Activated CD8-positive, alpha-beta T cell treated with anti-CD3 and anti-CD28 coated beads, Interleukin-2, amount 10 ng/mL, durations not matched to agents 7 days and 5 days (primary cell): ENCODE measurements around the gene PPP2R5E. TPM values are rescaled to one million over a fixed set of nuclear protein-coding genes. Genes with fewer than 3 reads are reported as not detected.
A peak's percentile ranks its signal among the peaks of the same experiment; 100 is the strongest.
"Not testable (repeated sequence)": the region's sequence is repeated elsewhere in the genome, so short reads cannot be mapped to it uniquely, and the experiment has no call there.

Experiments
- ATAC-seq: fragments of 150-1000 bp; cut with Tn5 transposase; one replicate; pipeline ENCODE4 v1.10.0; 2021; ENCODE audit warnings: moderate library complexity
- CTCF ChIA-PET: fragments of 350-600 bp; sonication (Branson Sonifier 250); formaldehyde crosslinking; loops from one replicate; lab custom pipeline; 2021; ENCODE audit warnings: antibody characterized with exemption; lab: Charles Lee
- POLR2A ChIA-PET: fragments of 350-600 bp; sonication (Branson Sonifier 250); formaldehyde crosslinking; loops from one replicate; lab custom pipeline; 2021; ENCODE audit warnings: antibody characterized with exemption; lab: Charles Lee
- DNase-seq: peaks from one replicate; pipeline ENCODE4 v3.0.0-alpha.2; 2020
- H3K27ac Mint-ChIP-seq: one replicate; pipeline ENCODE4 v1.8.0; 2021; ENCODE audit warnings: mild to moderate bottlenecking, mixed read lengths
- H3K27me3 Mint-ChIP-seq: one replicate; pipeline ENCODE4 v1.8.0; 2021; ENCODE audit warnings: low read depth, mixed read lengths
- H3K36me3 Mint-ChIP-seq: one replicate; pipeline ENCODE4 v1.8.0; 2021; ENCODE audit warnings: low read depth, mixed read lengths
- H3K4me1 Mint-ChIP-seq: one replicate; pipeline ENCODE4 v1.8.0; 2021; ENCODE audit warnings: low read depth, mixed read lengths
- H3K4me3 Mint-ChIP-seq: one replicate; pipeline ENCODE4 v1.8.0; 2021; ENCODE audit warnings: mild to moderate bottlenecking, mixed read lengths
- H3K9me3 Mint-ChIP-seq: one replicate; pipeline ENCODE4 v1.8.0; 2022; ENCODE audit warnings: mixed read lengths; ENCODE audit not compliant: insufficient read depth
- total RNA-seq, 2 experiments: library from RNA; stranded (reverse); gene quantifications; one replicate each; pipeline ENCODE4 v1.2.3, GENCODE V29; 2021

The PPP2R5E gene
- total RNA-seq, 2 experiments from 2014 or later, result 49.7 to 50.4 TPM

DNA sequence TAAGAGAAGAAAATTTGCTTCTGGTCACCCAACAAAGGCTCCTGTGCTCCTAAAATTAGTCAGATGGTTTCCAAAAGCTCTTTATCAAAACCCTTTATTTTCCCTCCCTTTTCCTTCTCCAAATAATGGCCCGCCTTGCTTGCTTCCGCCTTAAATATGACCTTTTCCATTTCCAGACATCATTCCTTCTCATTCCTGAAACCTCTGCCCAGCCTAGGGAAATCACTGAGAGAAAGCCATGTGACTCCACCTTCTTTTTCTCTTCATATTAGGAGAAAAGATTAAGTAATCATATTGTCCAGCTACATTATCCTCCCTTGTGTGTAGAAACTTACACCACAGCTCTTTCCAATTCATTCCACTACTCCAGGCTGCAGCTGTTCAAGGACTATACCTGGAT, 148.7 kb downstream of the PPP2R5E start:
- ChIA-PET POLR2A (no interaction called here), CTCF (interaction anchor here (1.0 kb wide), 1 partner anchor 149 kb away, joined by 3 read pairs; the partner anchor contains the start of gene PPP2R5E)
- DNase-seq, result no peak
- Mint-ChIP-seq H3K27ac (no peak overlapping the region), H3K36me3 (peaks cover 36% of the 10 kb centered on the region), H3K27me3 (no peaks in the 10 kb centered on the region), H3K9me3 (no peaks in the 10 kb centered on the region), H3K4me3 (no peak overlapping the region), H3K4me1 (peaks cover 3% of the 10 kb centered on the region)
- ATAC-seq, result no peak

- H3K27ac Mint-ChIP-seq, result no peak overlapping the region
- no peaks in the 10 kb centered on the region for H3K9me3 Mint-ChIP-seq
- CTCF ChIA-PET, result no interaction called here
- POLR2A ChIA-PET, result no interaction called here
- no peak overlapping the region for H3K4me3 Mint-ChIP-seq
- peaks cover 39% of the 10 kb centered on the region for H3K36me3 Mint-ChIP-seq
- peaks cover 3% of the 10 kb centered on the region for H3K4me1 Mint-ChIP-seq
- no peak for DNase-seq
- H3K27me3 Mint-ChIP-seq, result no peaks in the 10 kb centered on the region
- ATAC-seq, result no peak
Observed at GRCh38 chr14:63393012-63393411, 150.2 kb downstream of the PPP2R5E start.

DNA sequence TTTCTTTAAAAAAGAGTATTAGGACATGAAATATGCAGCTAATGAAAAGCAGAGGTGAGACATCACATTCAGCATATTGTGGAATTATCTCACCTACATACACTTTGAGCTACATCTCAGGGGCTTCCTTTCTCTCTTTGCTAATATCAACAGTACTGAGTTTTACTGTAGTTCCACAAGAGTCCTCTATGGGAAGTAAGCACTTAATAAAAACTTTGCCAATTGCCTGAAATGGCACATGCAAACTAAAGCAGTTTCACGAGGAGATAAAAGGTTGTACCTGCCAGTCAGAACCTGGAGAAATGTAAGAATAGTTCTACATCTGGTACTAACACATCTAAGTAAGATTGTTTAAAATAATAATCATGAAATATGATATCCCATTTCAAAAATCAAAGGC, 150.9 kb downstream of the PPP2R5E start:
- H3K4me1 Mint-ChIP-seq, result peaks cover 3% of the 10 kb centered on the region
- ChIA-PET POLR2A (no interaction called here), CTCF (interaction anchor here (0.6 kb wide), 1 partner anchor 270 kb away, joined by 3 read pairs; no protein-coding TSS in a partner anchor)
- ATAC-seq (no peak), DNase-seq (no peak)
- H3K9me3 Mint-ChIP-seq, result no peaks in the 10 kb centered on the region
- H3K4me3 Mint-ChIP-seq, result no peak overlapping the region
- H3K36me3 Mint-ChIP-seq, result peaks cover 41% of the 10 kb centered on the region
- H3K27me3 Mint-ChIP-seq, result no peaks in the 10 kb centered on the region
- no peak overlapping the region for H3K27ac Mint-ChIP-seq

DNA sequence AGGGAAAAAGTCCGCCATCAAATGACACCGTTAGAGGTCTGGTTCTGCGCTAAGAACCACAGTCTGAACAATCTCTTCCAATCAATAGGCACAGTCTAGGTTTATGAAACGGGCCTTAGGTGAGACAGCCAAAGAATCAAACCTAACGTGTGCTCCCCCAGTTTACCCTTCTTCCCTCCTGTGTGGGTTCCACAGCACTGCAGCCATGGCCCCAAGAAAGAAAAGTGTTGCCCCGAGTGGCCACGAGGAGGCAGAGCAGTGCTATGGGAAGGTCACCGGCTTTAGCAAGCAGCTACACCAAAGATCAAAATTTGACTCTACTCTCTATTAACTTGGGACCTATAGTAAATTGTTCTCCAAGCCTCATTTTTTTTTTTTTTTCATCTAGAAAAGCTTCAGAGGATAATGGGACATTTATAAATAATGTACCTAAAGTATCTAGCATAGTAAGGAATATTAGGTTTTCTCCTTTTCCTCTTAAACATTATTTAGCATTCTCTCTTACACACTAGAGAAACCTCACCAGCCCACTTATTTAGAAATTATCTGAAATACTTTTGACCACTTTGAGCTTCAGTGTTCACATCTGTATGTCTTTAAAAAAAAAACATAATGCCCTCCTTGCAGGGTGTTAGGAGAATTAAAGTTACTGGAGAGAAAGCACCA, 154.3 kb downstream of the PPP2R5E start:
- Mint-ChIP-seq H3K4me1 (peaks cover 17% of the 10 kb centered on the region), H3K27me3 (no peaks in the 10 kb centered on the region), H3K27ac (no peak overlapping the region), H3K9me3 (no peaks in the 10 kb centered on the region), H3K4me3 (no peak overlapping the region), H3K36me3 (peaks cover 51% of the 10 kb centered on the region)
- POLR2A ChIA-PET, result interaction anchor here (1.3 kb wide), 1 partner anchor 155 kb away, joined by 5 read pairs; no protein-coding TSS in a partner anchor
- CTCF ChIA-PET, result interaction anchor here (0.6 to 4.6 kb wide), 39 partner anchors 9 to 914 kb away, joined by 3 to 39 read pairs (median 4); partner anchors contain the start of genes PPP2R5E and WDR89
- ATAC-seq, result peak; percentile 64
- DNase-seq, result peak; percentile 73

GRCh38 chr14:63387711-63388110, 155.5 kb downstream of the PPP2R5E start:
- POLR2A ChIA-PET, result interaction anchor here (1.1 kb wide), 1 partner anchor 156 kb away, joined by 3 read pairs; the partner anchor contains the start of gene PPP2R5E
- DNase-seq, result no peak
- no peak for ATAC-seq
- CTCF ChIA-PET, result interaction anchor here (0.7 to 4.6 kb wide), 5 partner anchors 86 to 381 kb away, joined by 3 to 39 read pairs (median 5); partner anchors contain the start of gene WDR89
- Mint-ChIP-seq H3K9me3 (no peaks in the 10 kb centered on the region), H3K36me3 (peaks cover 51% of the 10 kb centered on the region), H3K27ac (no peak overlapping the region), H3K27me3 (no peaks in the 10 kb centered on the region), H3K4me1 (peaks cover 26% of the 10 kb centered on the region), H3K4me3 (no peak overlapping the region)

GRCh38 chr14:63383776-63384367, 159.3 kb downstream of the PPP2R5E start:
- Mint-ChIP-seq H3K27ac (peak overlapping the region; percentile 94), H3K9me3 (no peaks in the 10 kb centered on the region), H3K27me3 (no peaks in the 10 kb centered on the region), H3K4me1 (peaks cover 31% of the 10 kb centered on the region), H3K36me3 (peaks cover 52% of the 10 kb centered on the region), H3K4me3 (peak overlapping the region; percentile 32)
- DNase-seq, result peak; percentile 74
- POLR2A ChIA-PET, result no interaction called here
- ATAC-seq, result peak; percentile 96
- CTCF ChIA-PET, result interaction anchor here (1.1 kb wide), 1 partner anchor 267 kb away, joined by 3 read pairs; no protein-coding TSS in a partner anchor

- ChIA-PET CTCF (interaction anchor here (2.3 kb wide), 1 partner anchor 11 kb away, joined by 6 read pairs; no protein-coding TSS in a partner anchor), POLR2A (no interaction called here)
- ATAC-seq (no peak), DNase-seq (no peak)
- Mint-ChIP-seq H3K4me1 (peaks cover 10% of the 10 kb centered on the region), H3K27me3 (no peaks in the 10 kb centered on the region), H3K27ac (no peak overlapping the region), H3K4me3 (no peak overlapping the region), H3K36me3 (peaks cover 38% of the 10 kb centered on the region), H3K9me3 (no peaks in the 10 kb centered on the region)
Observed at GRCh38 chr14:63378444-63378843, 164.7 kb downstream of the PPP2R5E start.

- POLR2A ChIA-PET, result no interaction called here
- Mint-ChIP-seq H3K4me3 (no peak overlapping the region), H3K27ac (no peak overlapping the region), H3K4me1 (peaks cover 9% of the 10 kb centered on the region), H3K9me3 (no peaks in the 10 kb centered on the region), H3K36me3 (peaks cover 34% of the 10 kb centered on the region), H3K27me3 (no peaks in the 10 kb centered on the region)
- CTCF ChIA-PET, result interaction anchor here (0.6 to 0.7 kb wide), 3 partner anchors 9 to 1906 kb away, joined by 3 read pairs; no protein-coding TSS in a partner anchor
- no peak for ATAC-seq
- no peak for DNase-seq
Observed at GRCh38 chr14:63375769-63376168, 167.4 kb downstream of the PPP2R5E start.

DNA sequence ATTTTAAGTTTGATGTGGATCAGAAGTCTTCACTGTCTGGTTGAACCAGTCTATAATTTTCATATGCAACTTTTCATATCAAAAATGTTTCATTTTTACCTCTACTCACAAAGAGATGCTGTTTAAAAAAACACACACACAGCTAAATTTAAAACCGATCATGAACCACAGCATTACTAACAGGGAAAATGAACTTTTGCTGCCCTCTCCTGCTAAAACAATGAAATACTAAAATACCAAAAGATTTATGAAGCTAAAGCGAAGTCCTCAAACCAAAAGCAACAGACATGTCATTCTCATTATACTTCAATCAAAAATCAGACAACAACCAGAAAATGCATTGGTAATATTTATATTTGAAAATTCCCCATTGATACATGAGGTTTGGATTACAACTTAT, 171.6 kb downstream of the PPP2R5E start:
- H3K4me1 Mint-ChIP-seq, H3K9me3 Mint-ChIP-seq, DNase-seq, POLR2A ChIA-PET, H3K4me3 Mint-ChIP-seq, H3K27me3 Mint-ChIP-seq, ATAC-seq, H3K27ac Mint-ChIP-seq: not testable (repeated sequence)
- CTCF ChIA-PET, result interaction anchor here (1.1 kb wide), 1 partner anchor 1453 kb away, joined by 3 read pairs; no protein-coding TSS in a partner anchor
- H3K36me3 Mint-ChIP-seq, result peaks cover 31% of the 10 kb centered on the region

- POLR2A ChIA-PET, result no interaction called here
- Mint-ChIP-seq H3K36me3 (peaks cover 31% of the 10 kb centered on the region), H3K4me3 (no peak overlapping the region), H3K27me3 (peaks cover 2% of the 10 kb centered on the region), H3K27ac (no peak overlapping the region), H3K4me1 (peaks cover 9% of the 10 kb centered on the region), H3K9me3 (no peaks in the 10 kb centered on the region)
- CTCF ChIA-PET, result interaction anchor here (1.1 kb wide), 1 partner anchor 1452 kb away, joined by 3 read pairs; no protein-coding TSS in a partner anchor
- ATAC-seq (no peak), DNase-seq (no peak)
Observed at GRCh38 chr14:63371033-63371432, 172.1 kb downstream of the PPP2R5E start.

DNA sequence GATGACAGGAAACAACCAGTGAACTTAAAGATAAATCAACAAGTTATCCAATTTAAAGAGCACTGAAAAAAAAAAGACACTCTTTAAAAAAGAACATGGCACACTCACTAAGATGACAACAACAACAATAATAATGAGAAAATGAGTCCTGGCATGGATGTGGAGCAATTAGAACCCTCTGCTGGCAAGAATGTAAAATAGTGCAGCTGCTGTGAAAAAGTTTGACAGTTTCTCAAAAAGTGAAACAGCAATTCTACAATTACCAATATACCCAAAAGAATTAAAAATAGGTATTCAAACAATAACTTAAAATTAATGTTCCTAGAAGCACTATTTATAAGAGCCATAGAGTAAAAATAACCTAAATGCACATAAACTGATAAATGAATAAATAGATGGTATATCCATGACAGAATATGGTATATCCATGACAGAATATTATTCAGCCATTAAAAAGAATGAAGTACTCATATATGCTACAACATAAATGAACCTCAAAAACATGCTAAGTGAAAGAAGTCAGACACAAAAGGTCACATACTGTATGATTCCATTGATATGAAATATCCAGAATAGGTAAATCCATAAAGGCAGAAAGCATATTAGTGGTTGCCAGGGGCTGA, 175.3 kb downstream of the PPP2R5E start:
- CTCF ChIA-PET, result no interaction called here
- ATAC-seq, result no peak
- DNase-seq, result no peak
- Mint-ChIP-seq H3K4me3 (no peak overlapping the region), H3K4me1 (peaks cover 9% of the 10 kb centered on the region), H3K27me3 (peaks cover 10% of the 10 kb centered on the region), H3K27ac (no peak overlapping the region), H3K36me3 (peaks cover 14% of the 10 kb centered on the region), H3K9me3 (peaks cover 4% of the 10 kb centered on the region)
- POLR2A ChIA-PET, result no interaction called here
